CD4-positive, alpha-beta T cell treated with Interleukin-10 for 1 hour (primary cell): Measurements from ENCODE around the gene ANKLE1.
"Not testable (repeated sequence)": the region's sequence is repeated elsewhere in the genome, so short reads cannot be mapped to it uniquely, and the experiment has no call there.

Source experiments
- DNase-seq: peaks from one replicate; pipeline ENCODE4 v3.0.0-alpha.2; 2020

The ANKLE1 gene

GRCh38 chr19:17285415-17286135 lies 3.9 kb downstream of the ANKLE1 start:
- DNase-seq: no peak

- DNase-seq: no peak
Observed at GRCh38 chr19:17286263-17286662, 4.6 kb downstream of the ANKLE1 start.

GRCh38 chr19:17286752-17287151 lies 5.1 kb downstream of the ANKLE1 start:
- no peak for DNase-seq

GRCh38 chr19:17289489-17289888 lies 7.8 kb downstream of the ANKLE1 start:
- peak; percentile 43 for DNase-seq

GRCh38 chr19:17292301-17293074 lies 10.8 kb downstream of the ANKLE1 start:
- peak; percentile 88 for DNase-seq

- no peak for DNase-seq
Observed at GRCh38 chr19:17293605-17294004, 11.9 kb downstream of the ANKLE1 start.

GRCh38 chr19:17294051-17294891 lies 12.6 kb downstream of the ANKLE1 start:
- DNase-seq: peak; percentile 62

DNA sequence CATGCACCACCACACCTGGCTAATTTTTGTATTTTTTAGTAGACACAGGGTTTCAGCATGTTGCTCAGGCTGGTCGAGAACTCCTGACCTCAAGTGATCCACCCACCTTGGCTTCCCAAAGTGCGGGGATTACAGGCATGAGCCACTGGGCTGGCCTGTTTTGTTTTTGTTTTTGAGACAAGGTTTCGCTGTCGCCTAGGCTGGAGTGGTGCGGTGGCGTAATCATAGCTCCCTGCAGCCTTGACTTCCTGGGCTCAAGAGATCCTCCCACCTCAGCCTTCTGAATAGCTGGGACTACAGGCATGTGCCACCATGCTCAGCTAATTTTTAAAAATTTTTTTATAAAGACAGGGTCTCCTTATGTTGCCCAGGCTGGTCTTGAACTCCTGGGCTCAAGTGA lies 13.8 kb downstream of the ANKLE1 start:
- DNase-seq: not testable (repeated sequence)

GRCh38 chr19:17296273-17296672 lies 14.6 kb downstream of the ANKLE1 start:
- no peak for DNase-seq

DNA sequence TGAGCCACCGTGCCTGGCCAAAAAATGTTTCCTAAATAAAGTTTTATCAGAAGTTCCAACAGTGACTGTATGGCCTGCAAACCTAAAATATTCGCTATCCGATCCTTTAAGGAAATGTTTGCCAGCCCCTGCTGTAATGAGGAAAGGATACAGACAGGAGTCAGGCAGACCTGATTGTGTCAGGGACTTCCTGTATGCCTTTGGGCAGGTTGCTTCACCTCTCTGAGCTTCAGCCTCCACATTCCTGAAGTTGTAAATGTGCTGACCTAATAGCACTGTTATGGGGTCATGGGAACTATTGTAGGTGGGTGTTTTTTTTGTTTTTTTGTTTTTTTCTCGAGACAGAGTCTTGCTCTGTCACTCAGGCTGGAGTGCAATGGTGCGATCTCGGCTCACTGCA lies 15.3 kb downstream of the ANKLE1 start:
- no peak for DNase-seq

- DNase-seq: no peak
Observed at GRCh38 chr19:17300992-17301619, 19.4 kb downstream of the ANKLE1 start.

GRCh38 chr19:17302391-17303166 lies 20.9 kb downstream of the ANKLE1 start:
- peak; percentile 30 for DNase-seq

- DNase-seq: peak; percentile 95
Observed at GRCh38 chr19:17303167-17303939, 21.7 kb downstream of the ANKLE1 start, which contains the start of gene ABHD8. ABHD8 (minus strand) TSS chr19:17303425; CDS start chr19:17301616, 1,809 bp downstream.

GRCh38 chr19:17303940-17304267 lies 22.2 kb downstream of the ANKLE1 start:
- no peak for DNase-seq

GRCh38 chr19:17304386-17305215 lies 22.9 kb downstream of the ANKLE1 start:
- no peak for DNase-seq

GRCh38 chr19:17305216-17305516 lies 23.5 kb downstream of the ANKLE1 start:
- DNase-seq: no peak

GRCh38 chr19:17305517-17306284 lies 24.0 kb downstream of the ANKLE1 start, which contains the start of gene MRPL34:
MRPL34 (plus strand) TSS chr19:17305872; CDS start chr19:17305893, 21 bp downstream.
- DNase-seq: peak; percentile 99

GRCh38 chr19:17306285-17306714 lies 24.6 kb downstream of the ANKLE1 start:
- DNase-seq: no peak

- DNase-seq: no peak
Observed at GRCh38 chr19:17307876-17308377, 26.2 kb downstream of the ANKLE1 start.
